ENCODE results near the gene RAD18. TPM values are rescaled to one million over a fixed set of nuclear protein-coding genes. Genes with fewer than 3 reads are reported as not detected.

The RAD18 gene
- total RNA-seq, 1 donor: 7.6 TPM

DNA sequence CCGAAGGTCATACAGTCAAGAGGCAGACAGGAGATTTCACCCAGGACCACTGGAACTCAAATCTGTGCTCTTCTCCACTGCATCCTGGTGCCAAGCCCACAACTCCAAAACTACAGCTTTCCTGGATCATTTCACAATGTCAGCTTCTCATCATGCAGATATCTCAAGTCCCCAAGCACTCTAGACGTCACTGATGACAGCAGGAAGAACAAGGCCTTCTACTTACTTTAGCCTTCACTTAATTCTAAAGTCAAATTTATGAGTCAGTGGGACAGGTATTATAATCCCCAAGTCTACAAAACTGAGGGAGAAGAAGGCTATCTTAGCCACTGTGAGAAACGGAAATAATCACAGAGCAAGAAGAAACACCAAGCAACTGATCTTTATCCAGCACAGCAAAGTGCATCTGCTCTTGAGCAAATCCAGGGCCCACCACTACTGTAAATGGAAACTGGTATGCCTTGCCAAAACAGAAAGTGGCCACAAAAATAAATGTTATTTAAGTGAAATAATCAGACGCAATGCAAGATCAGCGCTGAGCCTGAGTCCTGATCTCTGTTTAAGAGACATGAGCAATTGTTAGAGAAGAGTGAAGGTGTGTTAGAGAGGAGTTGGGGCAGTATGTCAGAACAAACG is 928 bp downstream of the RAD18 start:
- H3K9me3 ChIP-seq (ENCODE audit: low read depth, low read length): no peaks in the 10 kb centered on the region
- peaks cover 29% of the 10 kb centered on the region for H3K4me1 ChIP-seq (ENCODE audit: insufficient read depth, low read length)
- H3K4me2 ChIP-seq (ENCODE audit: insufficient read depth, low read length): peak overlapping the region; percentile 100
- H4K20me1 ChIP-seq (ENCODE audit: insufficient read depth, low read length): no peaks in the 10 kb centered on the region
- H3K27me3 ChIP-seq (ENCODE audit: insufficient read depth, low read length): no peaks in the 10 kb centered on the region
- peak overlapping the region; percentile 85 for H3K27ac ChIP-seq (ENCODE audit: low read depth, low read length)
- H3K4me3 ChIP-seq (ENCODE audit: insufficient read depth, low read length): peak overlapping the region; percentile 83
- peak overlapping the region; percentile 94 for H2AFZ ChIP-seq (ENCODE audit: low read length)
- DNase-seq (ENCODE audit: insufficient read length, low spot score, missing footprints): no peak
- peaks cover 54% of the 10 kb centered on the region for H3K79me2 ChIP-seq (ENCODE audit: insufficient read depth, low read length)
- peaks cover 14% of the 10 kb centered on the region for H3K36me3 ChIP-seq (ENCODE audit: insufficient read depth, low read length)
- TF ChIP-seq, protein P1, sequence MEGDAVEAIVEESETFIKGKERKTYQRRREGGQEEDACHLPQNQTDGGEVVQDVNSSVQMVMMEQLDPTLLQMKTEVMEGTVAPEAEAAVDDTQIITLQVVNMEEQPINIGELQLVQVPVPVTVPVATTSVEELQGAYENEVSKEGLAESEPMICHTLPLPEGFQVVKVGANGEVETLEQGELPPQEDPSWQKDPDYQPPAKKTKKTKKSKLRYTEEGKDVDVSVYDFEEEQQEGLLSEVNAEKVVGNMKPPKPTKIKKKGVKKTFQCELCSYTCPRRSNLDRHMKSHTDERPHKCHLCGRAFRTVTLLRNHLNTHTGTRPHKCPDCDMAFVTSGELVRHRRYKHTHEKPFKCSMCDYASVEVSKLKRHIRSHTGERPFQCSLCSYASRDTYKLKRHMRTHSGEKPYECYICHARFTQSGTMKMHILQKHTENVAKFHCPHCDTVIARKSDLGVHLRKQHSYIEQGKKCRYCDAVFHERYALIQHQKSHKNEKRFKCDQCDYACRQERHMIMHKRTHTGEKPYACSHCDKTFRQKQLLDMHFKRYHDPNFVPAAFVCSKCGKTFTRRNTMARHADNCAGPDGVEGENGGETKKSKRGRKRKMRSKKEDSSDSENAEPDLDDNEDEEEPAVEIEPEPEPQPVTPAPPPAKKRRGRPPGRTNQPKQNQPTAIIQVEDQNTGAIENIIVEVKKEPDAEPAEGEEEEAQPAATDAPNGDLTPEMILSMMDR (IDR thresholded peaks at IDR 0.05; ENCODE audit: extremely low read depth, low read depth, low read length): no peak

DNA sequence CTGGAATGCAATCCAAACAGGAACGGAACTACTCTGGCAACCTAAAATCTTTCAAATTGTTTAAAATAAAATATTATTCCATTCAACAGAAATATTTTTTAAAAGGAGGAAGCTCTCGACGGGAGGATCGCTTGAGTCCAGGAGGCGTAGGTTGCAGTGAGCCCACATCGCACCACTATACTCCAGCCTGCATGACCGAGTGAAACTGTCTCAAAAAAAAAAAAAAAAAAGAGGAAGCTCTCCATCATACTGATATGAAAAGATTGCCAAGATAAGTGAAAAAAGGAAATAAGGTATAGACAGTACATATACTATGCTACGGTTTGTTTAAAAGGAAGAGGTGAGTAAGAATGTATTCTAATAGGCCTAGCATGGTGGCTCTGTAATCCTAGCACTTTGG is 3.6 kb downstream of the RAD18 start:
- peaks cover 75% of the 10 kb centered on the region for H3K79me2 ChIP-seq (ENCODE audit: insufficient read depth, low read length)

DNA sequence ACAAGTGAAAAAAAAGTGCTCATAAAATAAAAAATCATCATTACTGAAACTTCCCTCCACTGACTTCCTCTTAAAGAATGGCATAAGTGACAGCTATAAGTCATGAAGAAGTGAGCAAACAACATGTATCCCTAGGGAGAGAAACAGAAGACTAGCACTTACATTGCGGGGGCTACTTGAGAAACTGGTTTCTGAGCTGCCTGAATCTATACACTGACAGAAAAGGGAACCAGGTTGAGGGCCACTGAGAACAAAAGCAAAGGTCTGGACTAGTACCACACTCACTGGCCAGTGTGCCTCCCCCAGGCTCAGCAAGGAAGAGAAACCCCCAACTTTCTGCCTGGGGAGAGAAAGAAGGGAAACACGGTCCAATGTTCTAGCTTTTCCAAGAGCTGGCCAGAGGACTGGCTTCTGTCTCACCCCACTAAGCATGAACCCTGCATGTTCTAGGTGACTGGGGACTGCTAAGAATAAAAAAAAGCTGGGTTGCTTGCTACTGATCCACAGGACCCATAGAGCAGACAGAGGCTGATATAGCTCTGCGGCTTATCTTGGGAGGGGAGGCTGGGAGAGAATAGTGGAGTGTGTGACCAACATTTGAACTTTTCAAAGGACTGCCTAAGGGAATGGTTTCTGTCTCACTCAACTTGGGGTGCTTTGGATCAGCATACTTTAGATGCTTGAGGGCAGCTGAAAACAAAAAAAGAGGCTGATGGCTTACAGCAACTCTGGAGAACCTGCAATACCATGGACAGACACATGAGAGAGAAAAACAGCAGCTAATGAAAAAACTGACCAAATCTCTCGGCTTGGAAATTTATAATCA is 8.1 kb downstream of the RAD18 start:
- Histone ChIP-seq H3K27ac (ENCODE audit: low read depth, low read length) (peak overlapping the region; percentile 52), H4K20me1 (ENCODE audit: insufficient read depth, low read length) (no peaks in the 10 kb centered on the region), H3K4me3 (ENCODE audit: insufficient read depth, low read length) (no peak overlapping the region), H3K79me2 (ENCODE audit: insufficient read depth, low read length) (peaks cover 81% of the 10 kb centered on the region), H3K4me1 (ENCODE audit: insufficient read depth, low read length) (peaks cover 8% of the 10 kb centered on the region), H3K4me2 (ENCODE audit: insufficient read depth, low read length) (no peak overlapping the region), H2AFZ (ENCODE audit: low read length) (no peak overlapping the region), H3K9me3 (ENCODE audit: low read depth, low read length) (no peaks in the 10 kb centered on the region), H3K27me3 (ENCODE audit: insufficient read depth, low read length) (no peaks in the 10 kb centered on the region), H3K36me3 (ENCODE audit: insufficient read depth, low read length) (peaks cover 21% of the 10 kb centered on the region)
- DNase-seq (ENCODE audit: insufficient read length, low spot score, missing footprints): no peak
- TF ChIP-seq, protein P1 (IDR thresholded peaks at IDR 0.05; ENCODE audit: extremely low read depth, low read depth, low read length): no peak

More for the DNA sequence above, 3.6 kb downstream of the RAD18 start:
- no peaks in the 10 kb centered on the region for H4K20me1 ChIP-seq (ENCODE audit: insufficient read depth, low read length)
- no peaks in the 10 kb centered on the region for H3K9me3 ChIP-seq (ENCODE audit: low read depth, low read length)
- no peak overlapping the region for H3K4me3 ChIP-seq (ENCODE audit: insufficient read depth, low read length)
- H3K4me1 ChIP-seq (ENCODE audit: insufficient read depth, low read length): peaks cover 29% of the 10 kb centered on the region
- DNase-seq (ENCODE audit: insufficient read length, low spot score, missing footprints): no peak
- no peaks in the 10 kb centered on the region for H3K27me3 ChIP-seq (ENCODE audit: insufficient read depth, low read length)
- H3K36me3 ChIP-seq (ENCODE audit: insufficient read depth, low read length): peaks cover 21% of the 10 kb centered on the region
- TF ChIP-seq, protein P1 (IDR thresholded peaks at IDR 0.05; ENCODE audit: extremely low read depth, low read depth, low read length): no peak
- no peak overlapping the region for H2AFZ ChIP-seq (ENCODE audit: low read length)
- no peak overlapping the region for H3K27ac ChIP-seq (ENCODE audit: low read depth, low read length)
- no peak overlapping the region for H3K4me2 ChIP-seq (ENCODE audit: insufficient read depth, low read length)

DNA sequence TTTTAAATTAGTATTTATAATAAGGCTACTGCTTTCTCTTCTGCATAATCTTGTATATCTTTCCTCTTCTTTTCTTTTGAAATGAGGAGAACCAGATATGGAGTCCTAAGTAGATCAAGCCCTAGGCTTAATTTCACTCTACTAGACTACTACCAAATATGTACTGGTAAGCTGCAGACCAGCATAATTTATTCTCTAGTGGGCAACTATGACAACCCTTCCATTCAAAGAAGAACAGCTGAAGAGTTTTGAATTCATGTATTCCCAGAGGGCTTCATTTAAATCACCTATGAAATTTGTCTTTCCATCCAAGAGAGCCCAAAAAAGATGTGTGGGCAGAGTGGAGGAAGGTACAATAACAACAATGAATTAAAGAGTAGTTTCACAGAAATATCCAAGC is 10.0 kb downstream of the RAD18 start:
- DNase-seq (ENCODE audit: insufficient read length, low spot score, missing footprints): no peak
- no peaks in the 10 kb centered on the region for H3K9me3 ChIP-seq (ENCODE audit: low read depth, low read length)
- TF ChIP-seq, protein P1 (IDR thresholded peaks at IDR 0.05; ENCODE audit: extremely low read depth, low read depth, low read length): no peak
- H3K4me2 ChIP-seq (ENCODE audit: insufficient read depth, low read length): no peak overlapping the region
- H3K4me3 ChIP-seq (ENCODE audit: insufficient read depth, low read length): no peak overlapping the region
- H2AFZ ChIP-seq (ENCODE audit: low read length): no peak overlapping the region
- H3K27me3 ChIP-seq (ENCODE audit: insufficient read depth, low read length): no peaks in the 10 kb centered on the region
- H3K36me3 ChIP-seq (ENCODE audit: insufficient read depth, low read length): peaks cover 14% of the 10 kb centered on the region
- H4K20me1 ChIP-seq (ENCODE audit: insufficient read depth, low read length): no peaks in the 10 kb centered on the region
- H3K4me1 ChIP-seq (ENCODE audit: insufficient read depth, low read length): peaks cover 8% of the 10 kb centered on the region
- H3K79me2 ChIP-seq (ENCODE audit: insufficient read depth, low read length): peaks cover 78% of the 10 kb centered on the region
- no peak overlapping the region for H3K27ac ChIP-seq (ENCODE audit: low read depth, low read length)
